ENCODE data around the gene FYN.

The FYN gene

GRCh38 chr6:111824608-111825337 is 48.5 kb downstream of the FYN start:
- peaks cover 2% of the 10 kb centered on the region for H3K9me3 Mint-ChIP-seq
- no peaks in the 10 kb centered on the region for H3K27me3 Mint-ChIP-seq
- DNase-seq = no peak
- no peak overlapping the region for H3K4me3 Mint-ChIP-seq
- CTCF ChIA-PET = interaction anchor here (0.6 to 2.0 kb wide), 6 partner anchors 9 to 215 kb away, joined by 3 to 6 read pairs (median 4); no protein-coding TSS in a partner anchor
- peaks cover 53% of the 10 kb centered on the region for H3K4me1 Mint-ChIP-seq
- peaks cover 33% of the 10 kb centered on the region for H3K36me3 Mint-ChIP-seq
- H3K27ac Mint-ChIP-seq = peak overlapping the region; percentile 61

GRCh38 chr6:111823831-111824607 is 49.2 kb downstream of the FYN start:
- H3K9me3 Mint-ChIP-seq = peaks cover 2% of the 10 kb centered on the region
- peaks cover 33% of the 10 kb centered on the region for H3K36me3 Mint-ChIP-seq
- H3K4me3 Mint-ChIP-seq = no peak overlapping the region

GRCh38 chr6:111823012-111823411 is 50.2 kb downstream of the FYN start:
- Mint-ChIP-seq H3K4me3 (no peak overlapping the region), H3K27ac (peak overlapping the region; percentile 61), H3K4me1 (peaks cover 63% of the 10 kb centered on the region), H3K27me3 (no peaks in the 10 kb centered on the region), H3K9me3 (peaks cover 2% of the 10 kb centered on the region), H3K36me3 (peaks cover 33% of the 10 kb centered on the region)
- DNase-seq = no peak
- CTCF ChIA-PET = interaction anchor here (1.1 to 2.0 kb wide), 2 partner anchors 11 to 18 kb away, joined by 3 to 6 read pairs; no protein-coding TSS in a partner anchor

More at GRCh38 chr6:111823831-111824607, 49.2 kb downstream of the FYN start:
- no peak for DNase-seq
- CTCF ChIA-PET = interaction anchor here (0.9 to 2.0 kb wide), 6 partner anchors 8 to 216 kb away, joined by 3 to 6 read pairs (median 4); no protein-coding TSS in a partner anchor
- Mint-ChIP-seq H3K4me1 (peaks cover 53% of the 10 kb centered on the region), H3K27ac (peak overlapping the region; percentile 61), H3K27me3 (no peaks in the 10 kb centered on the region)

GRCh38 chr6:111819458-111819857 is 53.8 kb downstream of the FYN start:
- CTCF ChIA-PET = interaction anchor here (1.1 to 1.3 kb wide), 2 partner anchors 59 to 182 kb away, joined by 3 read pairs; no protein-coding TSS in a partner anchor
- no peak for DNase-seq
- peaks cover 51% of the 10 kb centered on the region for H3K4me1 Mint-ChIP-seq
- no peak overlapping the region for H3K4me3 Mint-ChIP-seq
- H3K27ac Mint-ChIP-seq = no peak overlapping the region
- no peaks in the 10 kb centered on the region for H3K27me3 Mint-ChIP-seq
- peaks cover 27% of the 10 kb centered on the region for H3K36me3 Mint-ChIP-seq
- peaks cover 2% of the 10 kb centered on the region for H3K9me3 Mint-ChIP-seq

GRCh38 chr6:111818539-111819226 is 54.6 kb downstream of the FYN start:
- CTCF ChIA-PET = interaction anchor here (0.8 to 1.2 kb wide), 4 partner anchors 15 to 182 kb away, joined by 3 to 5 read pairs (median 4); no protein-coding TSS in a partner anchor
- H3K9me3 Mint-ChIP-seq = peaks cover 2% of the 10 kb centered on the region
- no peak overlapping the region for H3K4me3 Mint-ChIP-seq
- H3K27ac Mint-ChIP-seq = peak overlapping the region; percentile 17
- H3K36me3 Mint-ChIP-seq = peaks cover 31% of the 10 kb centered on the region
- H3K4me1 Mint-ChIP-seq = peaks cover 49% of the 10 kb centered on the region
- H3K27me3 Mint-ChIP-seq = no peaks in the 10 kb centered on the region
- DNase-seq = no peak

- Mint-ChIP-seq H3K27me3 (no peaks in the 10 kb centered on the region), H3K4me3 (no peak overlapping the region), H3K27ac (no peak overlapping the region), H3K36me3 (peaks cover 33% of the 10 kb centered on the region), H3K9me3 (peaks cover 2% of the 10 kb centered on the region), H3K4me1 (peaks cover 49% of the 10 kb centered on the region)
- CTCF ChIA-PET = interaction anchor here (1.2 kb wide), 1 partner anchor 107 kb away, joined by 5 read pairs; no protein-coding TSS in a partner anchor
- no peak for DNase-seq
Observed at GRCh38 chr6:111817451-111818120, 55.7 kb downstream of the FYN start.

GRCh38 chr6:111813677-111814310 is 59.5 kb downstream of the FYN start:
- H3K4me3 Mint-ChIP-seq = no peak overlapping the region
- peaks cover 39% of the 10 kb centered on the region for H3K36me3 Mint-ChIP-seq
- peak overlapping the region; percentile 54 for H3K27ac Mint-ChIP-seq
- DNase-seq = no peak
- no peaks in the 10 kb centered on the region for H3K27me3 Mint-ChIP-seq
- CTCF ChIA-PET = interaction anchor here (1.2 to 1.4 kb wide), 4 partner anchors 10 to 101 kb away, joined by 3 to 5 read pairs (median 4); no protein-coding TSS in a partner anchor
- no peaks in the 10 kb centered on the region for H3K9me3 Mint-ChIP-seq
- H3K4me1 Mint-ChIP-seq = peaks cover 69% of the 10 kb centered on the region

GRCh38 chr6:111813237-111813636 is 60.0 kb downstream of the FYN start:
- Mint-ChIP-seq H3K27me3 (no peaks in the 10 kb centered on the region), H3K4me3 (no peak overlapping the region), H3K27ac (peak overlapping the region; percentile 54), H3K4me1 (peaks cover 69% of the 10 kb centered on the region), H3K9me3 (no peaks in the 10 kb centered on the region), H3K36me3 (peaks cover 40% of the 10 kb centered on the region)
- DNase-seq = no peak
- CTCF ChIA-PET = interaction anchor here (1.2 to 1.3 kb wide), 2 partner anchors 11 to 61 kb away, joined by 3 to 5 read pairs; no protein-coding TSS in a partner anchor

- Mint-ChIP-seq H3K36me3 (peaks cover 38% of the 10 kb centered on the region), H3K4me3 (no peak overlapping the region), H3K4me1 (peaks cover 69% of the 10 kb centered on the region), H3K27ac (peak overlapping the region; percentile 85), H3K27me3 (no peaks in the 10 kb centered on the region), H3K9me3 (no peaks in the 10 kb centered on the region)
- DNase-seq = no peak
- CTCF ChIA-PET = interaction anchor here (1.0 to 1.5 kb wide), 5 partner anchors 11 to 102 kb away, joined by 3 read pairs; no protein-coding TSS in a partner anchor
Observed at GRCh38 chr6:111812060-111813038, 60.9 kb downstream of the FYN start.

GRCh38 chr6:111810294-111811131 is 62.7 kb downstream of the FYN start:
- Mint-ChIP-seq H3K27ac (peak overlapping the region; percentile 85), H3K27me3 (no peaks in the 10 kb centered on the region), H3K9me3 (no peaks in the 10 kb centered on the region), H3K4me1 (peaks cover 84% of the 10 kb centered on the region), H3K36me3 (peaks cover 48% of the 10 kb centered on the region), H3K4me3 (peak overlapping the region; percentile 35)
- DNase-seq = peak; percentile 52
- CTCF ChIA-PET = interaction anchor here (1.1 to 1.5 kb wide), 3 partner anchors 51 to 100 kb away, joined by 3 read pairs; no protein-coding TSS in a partner anchor

GRCh38 chr6:111809766-111810165 is 63.5 kb downstream of the FYN start:
- CTCF ChIA-PET = no interaction called here
- Mint-ChIP-seq H3K9me3 (no peaks in the 10 kb centered on the region), H3K4me3 (no peak overlapping the region), H3K27me3 (no peaks in the 10 kb centered on the region), H3K4me1 (peaks cover 89% of the 10 kb centered on the region), H3K36me3 (peaks cover 51% of the 10 kb centered on the region), H3K27ac (peak overlapping the region; percentile 85)
- no peak for DNase-seq
